Astrocyte (in vitro differentiated cells and primary cell): ENCODE data around the gene MAP7.

Source experiments
- CTCF ChIP-seq: IDR thresholded peaks from 2 replicates; pipeline ENCODE4 v1.5.1; 2011; ENCODE audit warnings: low read depth, mild to moderate bottlenecking, inconsistent platforms, low read length, moderate library complexity; ENCODE audit not compliant: insufficient read depth
- EZH2 ChIP-seq: IDR thresholded peaks from 2 replicates; pipeline ENCODE4 v1.6.1; 2012; ENCODE audit warnings: mild to moderate bottlenecking, low read length, inconsistent platforms; ENCODE audit not compliant: insufficient read depth

- TF ChIP-seq CTCF (no peak), EZH2 (no peak)
Observed at GRCh38 chr6:136303516-136303915, 246.7 kb downstream of the MAP7 start.
